ENCODE data around the gene SMAD9.

The SMAD9 gene

GRCh38 chr13:36834299-36834698, 85.7 kb downstream of the SMAD9 start:
- TF ChIP-seq ZNF274 (IDR thresholded peaks at IDR 0.05; ENCODE audit: low read depth, low read length), result no peak
- no peak overlapping the region for H3K4me3 ChIP-seq (ENCODE audit: low read length)

GRCh38 chr13:36831291-36831690, 88.7 kb downstream of the SMAD9 start:
- H3K4me3 ChIP-seq (ENCODE audit: low read length), result no peak overlapping the region
- no peak for TF ChIP-seq ZNF274 (IDR thresholded peaks at IDR 0.05; ENCODE audit: low read depth, low read length)

DNA sequence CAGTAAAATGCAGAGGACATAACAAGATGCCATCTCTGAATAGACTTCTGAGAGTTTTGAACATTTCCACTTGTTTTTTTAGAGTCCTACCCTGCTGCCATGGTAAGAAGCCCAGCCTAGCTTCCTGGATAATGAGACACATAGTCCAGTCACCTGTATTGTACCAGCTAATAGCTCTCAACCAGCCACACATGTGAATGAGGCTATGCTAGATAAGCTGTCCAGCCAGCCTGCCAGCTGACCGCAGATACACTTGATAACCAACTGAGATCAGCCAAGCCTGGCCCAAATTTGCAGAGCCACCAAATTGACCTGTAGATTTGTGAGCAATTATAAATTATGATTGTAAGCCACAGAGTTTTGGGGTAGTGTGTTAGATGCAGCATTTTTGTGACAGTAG, 90.3 kb downstream of the SMAD9 start:
- no peak overlapping the region for H3K4me3 ChIP-seq (ENCODE audit: low read length)
- no peak for TF ChIP-seq ZNF274 (IDR thresholded peaks at IDR 0.05; ENCODE audit: low read depth, low read length)

DNA sequence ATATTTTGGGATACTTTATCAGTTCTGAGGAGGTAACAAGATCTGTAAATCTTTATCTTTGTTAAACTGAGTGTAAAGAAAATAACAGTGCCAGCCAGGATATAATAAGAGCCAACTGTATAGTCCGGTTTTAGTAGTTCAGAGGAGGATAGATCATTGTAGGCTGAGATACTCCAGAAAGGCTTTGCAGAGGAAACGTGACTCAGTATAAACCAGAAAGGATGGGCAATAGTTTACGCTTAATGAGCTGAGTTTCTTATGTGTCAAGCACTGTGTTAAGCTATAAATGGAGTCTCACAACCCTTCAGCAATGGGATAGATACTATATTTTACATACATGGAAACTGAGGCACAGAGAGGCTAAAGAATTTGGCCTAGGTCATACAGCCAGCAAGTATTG, 97.3 kb downstream of the SMAD9 start:
- no peak for TF ChIP-seq ZNF274 (IDR thresholded peaks at IDR 0.05; ENCODE audit: low read depth, low read length)
- no peak overlapping the region; the same call in 1 of the 2 replicates for H3K4me3 ChIP-seq (ENCODE audit: low read length)

DNA sequence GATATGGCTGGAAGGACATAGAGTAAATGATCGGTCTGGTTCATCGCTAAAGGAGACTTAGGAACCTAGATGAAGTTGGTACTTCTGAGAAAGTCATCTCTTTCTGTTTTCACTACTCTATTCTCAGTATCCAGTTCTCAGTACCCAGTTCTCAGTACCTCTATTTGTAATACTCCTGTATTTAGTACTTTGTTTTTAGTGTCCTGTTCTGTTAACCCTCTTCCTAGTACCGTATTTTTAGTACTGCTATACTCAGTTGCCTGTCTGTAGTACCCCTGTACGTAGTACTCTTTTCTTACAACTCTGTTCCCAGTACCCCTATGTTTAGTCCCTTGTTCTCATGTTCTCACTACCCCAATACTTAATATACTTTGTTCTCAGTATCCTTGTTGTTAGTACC, 99.8 kb downstream of the SMAD9 start:
- peak overlapping the region; percentile 87 for H3K4me3 ChIP-seq (ENCODE audit: low read length)

GRCh38 chr13:36819739-36820090, 100.3 kb downstream of the SMAD9 start:
- no peak for TF ChIP-seq ZNF274 (IDR thresholded peaks at IDR 0.05; ENCODE audit: low read depth, low read length)

More for the DNA sequence above, 99.8 kb downstream of the SMAD9 start:
- TF ChIP-seq ZNF274 (IDR thresholded peaks at IDR 0.05; ENCODE audit: low read depth, low read length), result no peak

GRCh38 chr13:36818804-36819738, 101.0 kb downstream of the SMAD9 start, which contains the start of gene RFXAP:
Gene RFXAP (plus strand): TSS chr13:36819222. CDS start chr13:36819358, 136 bp downstream.
- TF ChIP-seq ZNF274 (IDR thresholded peaks at IDR 0.05; ENCODE audit: low read depth, low read length), result no peak
- peak within 1 kb of the TSS; percentile 87 for H3K4me3 ChIP-seq (ENCODE audit: low read length)

More at GRCh38 chr13:36819739-36820090, 100.3 kb downstream of the SMAD9 start:
- H3K4me3 ChIP-seq (ENCODE audit: low read length), result peak overlapping the region; percentile 87

- TF ChIP-seq ZNF274 (IDR thresholded peaks at IDR 0.05; ENCODE audit: low read depth, low read length), result no peak
These were observed 101.8 kb downstream of the SMAD9 start for GRCh38 chr13:36817996-36818803.

DNA sequence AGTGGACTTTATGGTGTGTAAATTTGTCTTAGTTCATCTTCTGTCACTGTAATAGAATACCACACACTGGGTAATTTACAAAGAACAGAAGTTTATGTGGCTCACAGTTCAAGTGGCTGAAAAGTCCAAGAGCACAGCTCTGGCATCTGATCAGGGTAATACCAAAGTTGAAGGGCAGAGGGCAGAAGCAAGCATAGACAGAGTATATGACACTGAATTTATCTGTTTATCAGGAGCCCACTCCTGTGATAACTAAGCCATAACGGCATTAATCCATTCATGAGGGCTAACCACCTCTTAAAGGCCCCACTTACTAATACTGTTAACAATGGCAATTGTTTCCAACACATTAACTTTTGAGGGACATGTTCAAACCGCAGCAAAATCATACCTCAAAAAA, 105.0 kb downstream of the SMAD9 start:
- TF ChIP-seq ZNF274 (IDR thresholded peaks at IDR 0.05; ENCODE audit: low read depth, low read length), result no peak
- H3K4me3 ChIP-seq (ENCODE audit: low read length), result no peak overlapping the region

More at GRCh38 chr13:36817996-36818803, 101.8 kb downstream of the SMAD9 start:
- peak overlapping the region; percentile 87 for H3K4me3 ChIP-seq (ENCODE audit: low read length)

DNA sequence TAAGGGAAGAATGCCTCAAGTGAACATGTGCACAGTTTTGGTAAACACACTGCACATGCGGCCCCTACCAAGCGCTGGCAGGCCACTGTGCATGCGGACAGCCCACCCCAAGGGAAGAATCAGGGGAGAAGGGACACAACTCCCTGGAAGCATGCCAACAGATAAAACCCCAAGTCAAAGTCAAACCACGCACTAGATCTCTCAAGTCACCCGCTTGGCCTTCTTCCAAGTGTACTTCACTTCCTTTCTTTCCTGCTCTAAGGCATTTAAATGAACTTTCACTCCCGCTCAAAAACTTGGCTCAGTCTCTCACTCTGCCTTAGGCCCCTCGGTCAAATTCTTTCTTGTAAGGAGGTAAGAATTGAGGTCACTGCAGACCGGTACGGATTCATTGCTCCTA, 105.6 kb downstream of the SMAD9 start:
- H3K4me3 ChIP-seq (ENCODE audit: low read length), result no peak overlapping the region
- no peak for TF ChIP-seq ZNF274 (IDR thresholded peaks at IDR 0.05; ENCODE audit: low read depth, low read length)

DNA sequence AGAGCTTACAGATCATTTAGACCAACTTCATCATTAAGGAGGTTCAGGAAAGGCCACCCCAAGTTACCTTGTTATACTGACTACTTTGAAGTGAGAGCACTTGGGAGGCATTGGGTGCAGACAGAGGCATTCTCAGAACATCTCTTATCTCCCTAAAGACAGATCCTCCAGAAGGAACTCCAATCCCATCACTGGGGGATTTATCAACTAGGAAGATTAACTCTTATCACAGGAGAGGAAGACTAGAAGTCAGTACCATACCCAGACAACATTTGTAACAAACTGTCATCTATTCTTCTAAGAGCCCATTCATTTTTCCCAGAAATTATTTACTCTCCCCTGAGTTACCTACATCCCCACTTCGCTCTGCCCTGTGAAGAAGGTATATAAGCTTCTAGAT, 106.8 kb downstream of the SMAD9 start:
- H3K4me3 ChIP-seq (ENCODE audit: low read length), result no peak overlapping the region
- no peak for TF ChIP-seq ZNF274 (IDR thresholded peaks at IDR 0.05; ENCODE audit: low read depth, low read length)

DNA sequence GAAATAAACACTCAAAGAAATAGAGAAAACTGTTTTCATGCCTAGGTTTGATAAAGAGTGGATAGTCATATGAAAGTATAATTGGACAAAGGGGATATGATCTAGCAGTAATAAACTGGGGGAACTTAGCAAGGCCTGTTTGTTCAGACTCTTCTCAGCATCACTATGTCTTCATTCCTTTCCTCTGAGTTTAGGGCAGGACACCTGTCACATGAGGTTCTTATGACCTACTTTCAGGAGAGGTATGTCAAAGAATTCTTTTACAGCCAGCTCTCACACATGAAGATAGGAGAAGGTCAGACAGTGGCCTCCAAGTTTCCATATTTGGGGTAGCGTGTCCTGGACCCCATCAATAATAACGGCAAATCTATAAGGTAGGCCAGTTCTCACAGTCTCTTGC, 112.4 kb downstream of the SMAD9 start:
- H3K4me3 ChIP-seq (ENCODE audit: low read length), result no peak overlapping the region
- TF ChIP-seq ZNF274 (IDR thresholded peaks at IDR 0.05; ENCODE audit: low read depth, low read length), result no peak

DNA sequence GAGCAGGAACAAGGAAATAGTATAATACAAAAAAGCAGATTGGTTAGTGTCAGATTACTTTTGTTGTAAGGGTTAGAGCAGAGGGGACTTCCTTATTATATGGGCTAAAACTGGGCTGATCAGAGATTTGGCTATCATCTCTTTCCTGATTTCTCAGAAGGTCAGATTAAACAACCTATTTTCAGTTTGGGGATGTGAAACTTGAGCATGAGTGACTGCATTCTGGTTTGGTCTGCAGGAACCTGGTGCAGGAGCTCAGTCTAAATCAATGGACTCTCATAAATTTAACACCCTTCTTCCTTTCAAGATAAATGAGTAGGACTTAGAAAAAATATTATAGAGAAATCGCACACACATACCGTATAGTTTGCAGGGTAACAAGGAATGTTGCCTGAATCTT, 113.9 kb downstream of the SMAD9 start:
- no peak for TF ChIP-seq ZNF274 (IDR thresholded peaks at IDR 0.05; ENCODE audit: low read depth, low read length)

DNA sequence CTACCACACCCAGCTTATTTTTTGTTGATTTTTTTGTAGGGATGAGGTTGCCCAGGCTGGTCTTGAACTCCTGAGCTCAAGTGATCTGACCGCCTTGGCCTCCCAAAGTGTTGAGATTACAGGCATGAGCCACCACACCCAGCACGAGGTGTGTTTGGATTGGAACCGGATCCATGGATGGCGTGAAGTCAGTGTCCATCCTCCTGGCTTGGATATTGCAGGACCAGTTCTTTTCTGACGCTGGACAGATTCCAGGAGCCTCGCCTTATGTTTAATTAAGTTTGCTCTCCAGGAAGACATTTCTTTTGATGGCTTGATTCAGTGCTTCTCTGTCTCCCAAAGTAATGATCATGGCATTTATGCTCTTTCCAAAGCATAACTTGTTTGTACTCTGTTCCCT, 115.5 kb downstream of the SMAD9 start:
- no peak for TF ChIP-seq ZNF274 (IDR thresholded peaks at IDR 0.05; ENCODE audit: low read depth, low read length)
- H3K4me3 ChIP-seq (ENCODE audit: low read length), result no peak overlapping the region

More for the DNA sequence above, 113.9 kb downstream of the SMAD9 start:
- H3K4me3 ChIP-seq (ENCODE audit: low read length), result no peak overlapping the region
